Measurements from ENCODE around the gene SMPD3. TPM values are rescaled to one million over a fixed set of nuclear protein-coding genes. Genes with fewer than 3 reads are reported as not detected.

The SMPD3 gene
- total and polyA plus RNA-seq, 2 donors (not counting 3 experiments of a cell fraction or from before 2014, with no cell fraction given): not detected

DNA sequence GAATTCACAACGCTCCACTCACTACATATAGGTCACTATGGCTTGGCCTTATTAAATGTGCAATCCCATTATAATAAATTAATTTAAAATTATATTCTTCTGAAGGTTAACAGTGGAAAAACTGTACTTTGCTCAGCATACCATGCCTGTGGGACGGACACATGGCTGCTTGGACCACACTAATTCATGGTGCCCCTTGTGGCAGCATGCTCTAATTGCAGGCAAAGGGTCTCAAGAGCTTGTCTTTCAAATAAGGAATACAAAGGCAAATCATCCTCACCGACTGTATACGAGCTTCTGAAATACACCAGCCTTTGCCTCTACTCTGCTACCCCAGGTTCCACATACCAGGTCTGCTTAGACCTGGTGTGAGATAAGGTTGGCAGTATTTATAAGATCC is 11.7 kb downstream of the SMPD3 start:
- Histone ChIP-seq H3K27me3 (ENCODE audit: control insufficient read depth in 2 of 2, insufficient read depth in 2 of 2, low read length in 2 of 2) (peaks cover 2% of the 10 kb centered on the region in 2 experiments), H3K36me3 (ENCODE audit: control insufficient read depth in 2 of 2, extremely low read depth in 1 of 2, insufficient read depth in 2 of 2, low read length in 2 of 2) (no peaks in the 10 kb centered on the region), H3K27ac (ENCODE audit: insufficient read depth, low read depth, low read length) (no peak overlapping the region), H3K79me2 (ENCODE audit: control insufficient read depth, insufficient read depth, low read length) (no peaks in the 10 kb centered on the region), H3K4me1 (ENCODE audit: control insufficient read depth, extremely low read depth, insufficient read depth, low read length) (no peaks in the 10 kb centered on the region), H3K4me3 (replicated peaks in 1 of 3; ENCODE audit: insufficient read depth in 1 of 3, low read depth in 1 of 3, low read length in 3 of 3) (no peak overlapping the region), H4K20me1 (replicated peaks; ENCODE audit: control insufficient read depth, extremely low read depth, insufficient read depth, low read length) (no peaks in the 10 kb centered on the region), H2AFZ (ENCODE audit: low read depth, low read length) (no peak overlapping the region), H3K4me2 (ENCODE audit: insufficient read depth, low read length) (no peak overlapping the region), H3K9me1 (replicated peaks; ENCODE audit: control insufficient read depth, extremely low read depth, insufficient read depth, low read length) (no peaks in the 10 kb centered on the region), H3K9ac (replicated peaks; ENCODE audit: extremely low read depth, insufficient read depth, low read length) (no peak overlapping the region), H3K9me3 (replicated peaks; ENCODE audit: control insufficient read depth, insufficient read depth, low read length) (no peaks in the 10 kb centered on the region)
- FAIRE-seq: no peak
- CTCF ChIA-PET: no interaction called here
- intact Hi-C loops (cut with micrococcal nuclease): no loop called here
- no TSS peak for BruUV-seq (replicated peaks)
- POLR2A ChIA-PET: no interaction called here
- TF ChIP-seq POLR2A (IDR thresholded peaks at IDR 0.05; ENCODE audit: low read depth, low read length): no peak
- peak; percentile 10 to 21 for TF ChIP-seq CTCF (IDR thresholded peaks at IDR 0.05; ENCODE audit: extremely low read depth in 1 of 2, insufficient read depth in 1 of 2, low read depth in 1 of 2, low read length in 2 of 2)
- DNase-seq (ENCODE audit: low read depth, low spot score): no peak
- dilution Hi-C loops (cut with MboI; ENCODE audit: extremely low pct_ligation_motif_present, low sequenced_read_pairs): no loop called here

DNA sequence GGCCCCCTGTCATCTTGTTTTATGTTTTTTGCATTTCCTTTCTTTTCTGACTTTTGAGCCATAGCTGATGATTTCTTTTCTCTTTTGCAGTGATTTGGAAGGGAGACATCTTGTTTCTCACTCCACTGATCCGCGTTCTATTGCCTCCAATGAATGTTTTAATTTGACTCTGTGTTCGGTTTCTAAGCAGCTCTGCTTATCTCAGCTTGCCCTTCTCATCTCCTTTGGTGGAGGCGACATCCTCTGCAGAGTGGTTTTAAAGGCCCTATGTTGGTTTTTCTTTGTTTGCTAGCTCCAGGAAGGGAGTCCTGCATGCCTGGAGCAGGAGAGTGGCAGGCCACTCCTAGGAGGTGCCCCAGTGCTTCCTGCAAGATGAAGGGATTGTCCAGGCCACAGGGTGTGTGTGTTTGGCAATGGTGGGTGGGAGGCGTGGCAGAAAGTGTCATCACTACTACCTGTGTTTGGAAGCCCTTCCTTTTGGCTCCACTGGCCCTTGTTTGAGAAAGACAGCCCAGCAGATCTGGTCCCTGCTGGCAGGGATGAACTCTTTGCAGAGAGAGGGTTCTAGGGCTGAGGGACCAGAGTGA is 13.6 kb downstream of the SMPD3 start:
- TF ChIP-seq EZH2 (IDR thresholded peaks at IDR 0.05; ENCODE audit: borderline replicate concordance, low read depth, low read length, severe bottlenecking): no peak
- TF ChIP-seq FOS (IDR thresholded peaks at IDR 0.05; ENCODE audit: borderline replicate concordance, insufficient read depth, low read length): no peak
- TF ChIP-seq POLR2AphosphoS5 (IDR thresholded peaks at IDR 0.05; ENCODE audit: insufficient read depth, low read depth, low read length): no peak
- no peak for TF ChIP-seq GATA2 (IDR thresholded peaks at IDR 0.05; ENCODE audit: insufficient read depth, insufficient read length, low read depth, low read length)
- no peak for TF ChIP-seq MYC (IDR thresholded peaks at IDR 0.05; ENCODE audit: low read depth, low read length)
- no peak for TF ChIP-seq MAX (IDR thresholded peaks at IDR 0.05; ENCODE audit: insufficient read depth, insufficient read length)
- TF ChIP-seq CTCF (IDR thresholded peaks at IDR 0.05; ENCODE audit: extremely low read depth in 1 of 2, insufficient read depth in 1 of 2, low read depth in 1 of 2, low read length in 2 of 2): no peak
- no peak for TF ChIP-seq JUN (IDR thresholded peaks at IDR 0.05; ENCODE audit: borderline replicate concordance, insufficient read depth, insufficient read length, low read depth)
- TF ChIP-seq POLR2A (IDR thresholded peaks at IDR 0.05; ENCODE audit: low read depth, low read length): no peak
- dilution Hi-C loops (cut with MboI; ENCODE audit: extremely low pct_ligation_motif_present, low sequenced_read_pairs): no loop called here
- Histone ChIP-seq H3K9me3 (replicated peaks; ENCODE audit: control insufficient read depth, insufficient read depth, low read length) (no peaks in the 10 kb centered on the region), H3K4me1 (ENCODE audit: control insufficient read depth, extremely low read depth, insufficient read depth, low read length) (no peaks in the 10 kb centered on the region), H3K9ac (replicated peaks; ENCODE audit: extremely low read depth, insufficient read depth, low read length) (no peak overlapping the region), H3K27ac (ENCODE audit: insufficient read depth, low read depth, low read length) (no peak overlapping the region), H3K9me1 (replicated peaks; ENCODE audit: control insufficient read depth, extremely low read depth, insufficient read depth, low read length) (no peaks in the 10 kb centered on the region), H4K20me1 (replicated peaks; ENCODE audit: control insufficient read depth, extremely low read depth, insufficient read depth, low read length) (no peaks in the 10 kb centered on the region), H3K4me2 (ENCODE audit: insufficient read depth, low read length) (no peak overlapping the region), H3K79me2 (ENCODE audit: control insufficient read depth, insufficient read depth, low read length) (no peaks in the 10 kb centered on the region), H3K27me3 (ENCODE audit: control insufficient read depth in 2 of 2, insufficient read depth in 2 of 2, low read length in 2 of 2) (peaks cover 2% of the 10 kb centered on the region in 2 experiments), H3K4me3 (replicated peaks in 1 of 3; ENCODE audit: insufficient read depth in 1 of 3, low read depth in 1 of 3, low read length in 3 of 3) (no peak overlapping the region), H2AFZ (ENCODE audit: low read depth, low read length) (no peak overlapping the region), H3K36me3 (ENCODE audit: control insufficient read depth in 2 of 2, extremely low read depth in 1 of 2, insufficient read depth in 2 of 2, low read length in 2 of 2) (no peaks in the 10 kb centered on the region)
- POLR2A ChIA-PET: no interaction called here
- CTCF ChIA-PET: no interaction called here
- FAIRE-seq (no peak), DNase-seq (ENCODE audit: low read depth, low spot score) (no peak)
- intact Hi-C loops (cut with micrococcal nuclease): no loop called here
- no TSS peak for BruUV-seq (replicated peaks)

Data from endothelial cell of umbilical vein (primary cell).